H1 (cell line): ENCODE data around the gene SPOCK3. TPM values are rescaled to one million over a fixed set of nuclear protein-coding genes. Genes with fewer than 3 reads are reported as not detected.

Source experiments
- E2F6 ChIP-seq: IDR thresholded peaks from 2 replicates; pipeline ENCODE4 v1.6.1; 2012; ENCODE audit warnings: inconsistent platforms
- polyA plus RNA-seq, 7 experiments: library from polyadenylated mRNA; depleted of rRNA in 3 of 7; stranded (reverse) in 5 of 7; unstranded in 2 of 7; fragments of >200 nt in 5 of 7; fragments of 200-250 nt in 2 of 7; gene quantifications; 1 replicate in 5 of 7; 2 replicates in 1 of 7; 4 replicates in 1 of 7; pipeline versions ENCODE4 v1.2.1 to v1.2.3, GENCODE V29; 2011 to 2013; ENCODE audit warnings: missing spikeins in 2 of 7, mixed read lengths in 2 of 7
- total RNA-seq: library from RNA; stranded (reverse); fragmentation: NEBNext Ultra II Directional; extraction: Animal tissue kit (Norgen Biotek cat#: 25700); gene quantifications from 2 replicates; pipeline ENCODE4 v1.2.1, GENCODE V29; 2021

Gene SPOCK3
- total and polyA plus RNA-seq, 2 of the 8 experiments (the other 6 are each of a cell fraction or from before 2014, with no cell fraction given): 0.14 to 0.60 TPM

GRCh38 chr4:167021545-167022155 is 212.6 kb downstream of the SPOCK3 start (continued):
- no peak for TF ChIP-seq E2F6
